SHP77 treated with DMSO at 0.1 percent for 48 hours (cell line): ENCODE measurements around the gene RPAP3.

ENCODE experiments used
- DNase-seq: peaks from one replicate; lab custom pipeline; 2025; lab: John Stamatoyannopoulos, UW

Gene RPAP3

GRCh38 chr12:47743311-47743860 is 37.6 kb upstream of the RPAP3 start:
- no peak for DNase-seq

- DNase-seq: peak; percentile 37
Measured at GRCh38 chr12:47742253-47742825, 36.5 kb upstream of the RPAP3 start.

GRCh38 chr12:47741340-47741703 is 35.5 kb upstream of the RPAP3 start:
- DNase-seq: peak; percentile 86

- DNase-seq: no peak
Measured at GRCh38 chr12:47740606-47741339, 34.9 kb upstream of the RPAP3 start.

- no peak for DNase-seq
Measured at GRCh38 chr12:47739979-47740378, 34.1 kb upstream of the RPAP3 start.

GRCh38 chr12:47739297-47739696 is 33.5 kb upstream of the RPAP3 start:
- DNase-seq: no peak

GRCh38 chr12:47737936-47738594 is 32.2 kb upstream of the RPAP3 start:
- no peak for DNase-seq

GRCh38 chr12:47736877-47737676 is 31.2 kb upstream of the RPAP3 start:
- DNase-seq: no peak

- DNase-seq: no peak
Measured at GRCh38 chr12:47736216-47736615, 30.4 kb upstream of the RPAP3 start.

- no peak for DNase-seq
Measured at GRCh38 chr12:47735649-47736048, 29.8 kb upstream of the RPAP3 start.

GRCh38 chr12:47734725-47735480 is 29.1 kb upstream of the RPAP3 start:
- no peak for DNase-seq

GRCh38 chr12:47733142-47733541 is 27.3 kb upstream of the RPAP3 start:
- no peak for DNase-seq

GRCh38 chr12:47732504-47732903 is 26.7 kb upstream of the RPAP3 start:
- no peak for DNase-seq

- no peak for DNase-seq
Measured at GRCh38 chr12:47731723-47732122, 25.9 kb upstream of the RPAP3 start.

- peak; percentile 72 for DNase-seq
Measured at GRCh38 chr12:47730341-47730744, 24.5 kb upstream of the RPAP3 start.

- DNase-seq: no peak
Measured at GRCh38 chr12:47729233-47729632, 23.4 kb upstream of the RPAP3 start.

GRCh38 chr12:47725893-47726292 is 20.1 kb upstream of the RPAP3 start:
- DNase-seq: no peak

- no peak for DNase-seq
Measured at GRCh38 chr12:47725091-47725772, 19.4 kb upstream of the RPAP3 start, which contains the start of gene ENDOU. Gene ENDOU, minus strand, starts transcription at chr12:47725490. Its CDS starts 77 bp downstream, at chr12:47725413.

- DNase-seq: no peak
Measured at GRCh38 chr12:47722941-47723631, 17.3 kb upstream of the RPAP3 start.

GRCh38 chr12:47722136-47722834 is 16.5 kb upstream of the RPAP3 start:
- DNase-seq: no peak
